Liver (tissue), 9 donors: ENCODE measurements around the gene GUCY2F. TPM values are rescaled to one million over a fixed set of nuclear protein-coding genes. Genes with fewer than 3 reads are reported as not detected.
A peak's percentile ranks its signal among the peaks of the same experiment; 100 is the strongest.

ENCODE experiments used
- DNase-seq: peaks from one replicate; pipeline ENCODE4 v3.0.0-alpha.2; 2017; ENCODE audit warnings: low spot score
- H3K27ac ChIP-seq, 2 donors: one replicate each; pipeline ENCODE4 v1.7.0; 2013; ENCODE audit warnings: inconsistent platforms in 2 of 2, low read length in 2 of 2, control low read depth in 1 of 2, low read depth in 1 of 2, mild to moderate bottlenecking in 1 of 2
- H3K27me3 ChIP-seq, 4 donors: one replicate each; pipeline versions ENCODE4 v1.6.1 to v1.7.0; 2013; ENCODE audit warnings: low read length in 3 of 4, inconsistent platforms in 1 of 4, mild to moderate bottlenecking in 1 of 4, moderate library complexity in 1 of 4; ENCODE audit not compliant: control insufficient read depth in 4 of 4, insufficient read depth in 4 of 4
- H3K36me3 ChIP-seq, 4 donors: one replicate each; pipeline versions ENCODE4 v1.6.1 to v1.7.0; 2013; ENCODE audit warnings: low read length in 3 of 4, mild to moderate bottlenecking in 3 of 4, low read depth in 1 of 4, moderate library complexity in 1 of 4; ENCODE audit not compliant: control insufficient read depth in 4 of 4, insufficient read depth in 3 of 4
- H3K4me1 ChIP-seq, 4 donors: one replicate each; pipeline versions ENCODE4 v1.6.1 to v1.7.0; 2013; ENCODE audit warnings: low read length in 3 of 4, mild to moderate bottlenecking in 3 of 4, moderate library complexity in 1 of 4; ENCODE audit not compliant: control insufficient read depth in 4 of 4, insufficient read depth in 4 of 4
- H3K4me3 ChIP-seq, 3 donors: one replicate each; pipeline versions ENCODE4 v1.6.1 to v1.7.0; 2013; ENCODE audit warnings: low read length in 3 of 3, control low read depth in 1 of 3, low read depth in 1 of 3, mild to moderate bottlenecking in 1 of 3
- H3K9ac ChIP-seq, 2 donors: one replicate each; pipeline ENCODE4 v1.7.0; 2013; ENCODE audit warnings: low read length in 2 of 2, mild to moderate bottlenecking in 2 of 2, moderate library complexity in 2 of 2, control low read depth in 1 of 2, low read depth in 1 of 2
- H3K9me3 ChIP-seq, 4 donors: one replicate each; pipeline versions ENCODE4 v1.6.1 to v1.7.0; 2013; ENCODE audit warnings: low read length in 3 of 4; ENCODE audit not compliant: control insufficient read depth in 4 of 4
- ATF3 ChIP-seq: IDR thresholded peaks from 2 replicates; pipeline ENCODE4 v1.6.1; 2016; ENCODE audit warnings: antibody characterized with exemption
- CTCF ChIP-seq: fragments of 150-350 bp; IDR thresholded peaks from 2 replicates; pipeline ENCODE4 v1.5.1; 2017; ENCODE audit warnings: improper control_type of control experiment, low read depth, low read length; ENCODE audit not compliant: missing input control
- EGR1 ChIP-seq, 2 donors: IDR thresholded peaks; 2 replicates each; pipeline ENCODE4 v1.6.1; 2016 to 2018; ENCODE audit warnings: antibody characterized with exemption in 2 of 2, low read depth in 2 of 2
- FOXA1 ChIP-seq: IDR thresholded peaks from 2 replicates; pipeline ENCODE4 v1.6.1; 2016; ENCODE audit warnings: antibody characterized with exemption
- FOXA2 ChIP-seq: IDR thresholded peaks from 2 replicates; pipeline ENCODE4 v1.6.1; 2016; ENCODE audit warnings: antibody characterized with exemption
- GABPA ChIP-seq, 2 donors: IDR thresholded peaks in 1 of 2; conservative IDR thresholded peaks in 1 of 2; 2 replicates each; pipeline ENCODE4 v1.6.1; 2016; ENCODE audit warnings: antibody characterized with exemption in 2 of 2, mild to moderate bottlenecking in 1 of 2, moderate library complexity in 1 of 2
- HNF4A ChIP-seq, 2 donors: conservative IDR thresholded peaks; 2 replicates each; pipeline ENCODE4 v1.6.1; 2016; ENCODE audit warnings: antibody characterized with exemption in 2 of 2, mild to moderate bottlenecking in 2 of 2
- HNF4G ChIP-seq: IDR thresholded peaks from 2 replicates; pipeline ENCODE4 v1.6.1; 2016; ENCODE audit warnings: antibody characterized with exemption
- JUND ChIP-seq, 2 donors: IDR thresholded peaks; 2 replicates each; pipeline ENCODE4 v1.6.1; 2016; ENCODE audit warnings: antibody characterized with exemption in 2 of 2
- MAX ChIP-seq: IDR thresholded peaks from 2 replicates; pipeline ENCODE4 v1.6.1; 2016; ENCODE audit warnings: antibody characterized with exemption
- NR2F2 ChIP-seq: IDR thresholded peaks from 2 replicates; pipeline ENCODE4 v1.6.1; 2016; ENCODE audit warnings: antibody characterized with exemption
- RAD21 ChIP-seq, 2 donors: IDR thresholded peaks; 2 replicates each; pipeline ENCODE4 v1.6.1; 2016; ENCODE audit warnings: antibody characterized with exemption in 2 of 2, mild to moderate bottlenecking in 2 of 2
- REST ChIP-seq: IDR thresholded peaks from 2 replicates; pipeline ENCODE4 v1.6.1; 2016; ENCODE audit warnings: antibody characterized with exemption, mild to moderate bottlenecking
- RXRA ChIP-seq, 2 donors: IDR thresholded peaks; 2 replicates each; pipeline ENCODE4 v1.6.1; 2017 to 2018; ENCODE audit warnings: antibody characterized with exemption in 2 of 2, mild to moderate bottlenecking in 1 of 2
- SP1 ChIP-seq: IDR thresholded peaks from 2 replicates; pipeline ENCODE4 v1.6.1; 2018; ENCODE audit warnings: antibody characterized with exemption, mild to moderate bottlenecking
- TAF1 ChIP-seq: conservative IDR thresholded peaks from 2 replicates; pipeline ENCODE4 v1.6.1; 2016; ENCODE audit warnings: antibody characterized with exemption, mild to moderate bottlenecking
- YY1 ChIP-seq: IDR thresholded peaks from 2 replicates; pipeline ENCODE4 v1.6.1; 2016; ENCODE audit warnings: antibody characterized with exemption, mild to moderate bottlenecking
- ZBTB33 ChIP-seq: IDR thresholded peaks from 2 replicates; pipeline ENCODE4 v1.6.1; 2016; ENCODE audit warnings: antibody characterized with exemption
- WGBS: extraction: QIAGEN DNeasy Blood & Tissue Kit; methylation state at CpG from one replicate; pipeline ENCODE4 v1.1.7; 2013; 5-methylcytosine and 5-hydroxymethylcytosine counted together
- polyA plus RNA-seq, 2 donors: library from polyadenylated mRNA; stranded (reverse) in 1 of 2; unstranded in 1 of 2; fragments of 200-250 nt in 1 of 2; fragments of >200 nt in 1 of 2; fragmentation: Nextera tagmentation in 1 of 2; extraction: Ambion mirVana in 1 of 2; gene quantifications; one replicate each; pipeline versions ENCODE4 v1.2.1 to v1.2.3, GENCODE V29; 2013 to 2015
- total RNA-seq, 2 donors: library from RNA; depleted of rRNA; stranded (reverse); fragments of >200 nt; gene quantifications; one replicate each; pipeline ENCODE4 v1.2.3, GENCODE V29; 2014
- donor health status: healthy.
- donor health status: healthy.
- donor health status: healthy.
- donor health status: healthy.
- donor health status: healthy.

The GUCY2F gene
- total and polyA plus RNA-seq, 4 donors = under 0.01 TPM; not detected in 2

GRCh38 chrX:109347632-109348031 lies 134.3 kb downstream of the GUCY2F start:
- no peaks in the 10 kb centered on the region for H3K9me3 ChIP-seq
- DNase-seq = no peak
- H3K27ac ChIP-seq = no peak overlapping the region
- H3K27me3 ChIP-seq = peaks cover 0 to 2% (median 0%) of the 10 kb centered on the region in 4 donors
- H3K4me1 ChIP-seq = peaks cover 0 to 6% (median 0%) of the 10 kb centered on the region in 4 donors
- H3K4me3 ChIP-seq = no peak overlapping the region
- H3K9ac ChIP-seq = no peak overlapping the region
- no peaks in the 10 kb centered on the region for H3K36me3 ChIP-seq
- TF ChIP-seq JUND (IDR thresholded peaks at IDR 0.05) (peak in 1 of 2 donors; percentile 18), RXRA (IDR thresholded peaks at IDR 0.05) (peak in 1 of 2 donors; percentile 33), HNF4G (no peak), YY1 (no peak), TAF1 (no peak)
- 64% methylated on average over 3 of the region's 3 CpGs for WGBS

- H3K36me3 ChIP-seq = no peaks in the 10 kb centered on the region
- WGBS = 88% methylated on average over 1 of the region's 1 CpG
- H3K9ac ChIP-seq = no peak overlapping the region
Measured at GRCh38 chrX:109346491-109346890, 135.4 kb downstream of the GUCY2F start.

More at GRCh38 chrX:109346491-109346890, 135.4 kb downstream of the GUCY2F start:
- no peak for DNase-seq
- H3K4me3 ChIP-seq = no peak overlapping the region
- H3K27ac ChIP-seq = no peak overlapping the region
- H3K9me3 ChIP-seq = no peaks in the 10 kb centered on the region
- TF ChIP-seq NR2F2 (no peak), HNF4A (conservative IDR thresholded peaks at IDR 0.05) (no peak), FOXA2 (no peak), GABPA (IDR thresholded peaks at IDR 0.05 in 1 of 2, conservative IDR thresholded peaks at IDR 0.05 in 1 of 2) (no peak), CTCF (no peak), RAD21 (IDR thresholded peaks at IDR 0.05) (no peak), HNF4G (no peak), EGR1 (IDR thresholded peaks at IDR 0.05; ENCODE audit: low read depth in 2 of 2) (no peak), ZBTB33 (no peak), YY1 (no peak), MAX (no peak), FOXA1 (no peak), ATF3 (no peak), SP1 (no peak), RXRA (IDR thresholded peaks at IDR 0.05) (no peak), JUND (IDR thresholded peaks at IDR 0.05) (no peak), REST (no peak), TAF1 (no peak)
- H3K27me3 ChIP-seq = peaks cover 0 to 2% (median 0%) of the 10 kb centered on the region in 4 donors
- H3K4me1 ChIP-seq = no peaks in the 10 kb centered on the region
